PC-9 (cell line): ENCODE measurements around the gene ELN.

ENCODE experiments used
- EZH2 ChIP-seq: fragments of 200-600 bp; sonication (generic); IDR thresholded peaks from 2 replicates; pipeline ENCODE4 v1.8.0; 2017; ENCODE audit warnings: antibody characterized with exemption, low read depth
- TF ChIP-seq, protein P1 (sequence below): fragments of 200-600 bp; sonication (generic); conservative IDR thresholded peaks from 2 replicates; pipeline ENCODE4 v1.6.1; 2017; ENCODE audit warnings: mixed run types, antibody characterized with exemption, mild to moderate bottlenecking, moderate library complexity

DNA sequence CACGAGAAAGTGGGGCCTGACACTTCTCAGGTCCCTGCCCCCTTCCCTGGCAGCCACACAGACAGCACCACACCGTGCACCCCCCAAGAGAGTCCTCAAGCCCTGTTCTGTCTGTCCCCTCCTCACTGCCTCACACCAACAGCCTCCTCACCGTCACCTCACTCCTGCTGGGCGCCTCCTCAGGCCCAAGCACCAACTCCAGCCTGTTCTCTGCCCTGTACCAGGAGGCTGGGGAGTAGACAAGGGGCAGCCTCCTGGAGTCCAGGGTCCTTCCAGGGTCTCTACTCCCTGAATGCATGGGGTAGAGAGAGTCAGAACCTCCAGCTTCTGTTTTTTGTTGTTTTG lies 26.9 kb upstream of the ELN start:
- TF ChIP-seq, protein P1, sequence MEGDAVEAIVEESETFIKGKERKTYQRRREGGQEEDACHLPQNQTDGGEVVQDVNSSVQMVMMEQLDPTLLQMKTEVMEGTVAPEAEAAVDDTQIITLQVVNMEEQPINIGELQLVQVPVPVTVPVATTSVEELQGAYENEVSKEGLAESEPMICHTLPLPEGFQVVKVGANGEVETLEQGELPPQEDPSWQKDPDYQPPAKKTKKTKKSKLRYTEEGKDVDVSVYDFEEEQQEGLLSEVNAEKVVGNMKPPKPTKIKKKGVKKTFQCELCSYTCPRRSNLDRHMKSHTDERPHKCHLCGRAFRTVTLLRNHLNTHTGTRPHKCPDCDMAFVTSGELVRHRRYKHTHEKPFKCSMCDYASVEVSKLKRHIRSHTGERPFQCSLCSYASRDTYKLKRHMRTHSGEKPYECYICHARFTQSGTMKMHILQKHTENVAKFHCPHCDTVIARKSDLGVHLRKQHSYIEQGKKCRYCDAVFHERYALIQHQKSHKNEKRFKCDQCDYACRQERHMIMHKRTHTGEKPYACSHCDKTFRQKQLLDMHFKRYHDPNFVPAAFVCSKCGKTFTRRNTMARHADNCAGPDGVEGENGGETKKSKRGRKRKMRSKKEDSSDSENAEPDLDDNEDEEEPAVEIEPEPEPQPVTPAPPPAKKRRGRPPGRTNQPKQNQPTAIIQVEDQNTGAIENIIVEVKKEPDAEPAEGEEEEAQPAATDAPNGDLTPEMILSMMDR: no peak
- TF ChIP-seq EZH2: no peak
